Measurements from ENCODE around the gene CCDC192.

DNA sequence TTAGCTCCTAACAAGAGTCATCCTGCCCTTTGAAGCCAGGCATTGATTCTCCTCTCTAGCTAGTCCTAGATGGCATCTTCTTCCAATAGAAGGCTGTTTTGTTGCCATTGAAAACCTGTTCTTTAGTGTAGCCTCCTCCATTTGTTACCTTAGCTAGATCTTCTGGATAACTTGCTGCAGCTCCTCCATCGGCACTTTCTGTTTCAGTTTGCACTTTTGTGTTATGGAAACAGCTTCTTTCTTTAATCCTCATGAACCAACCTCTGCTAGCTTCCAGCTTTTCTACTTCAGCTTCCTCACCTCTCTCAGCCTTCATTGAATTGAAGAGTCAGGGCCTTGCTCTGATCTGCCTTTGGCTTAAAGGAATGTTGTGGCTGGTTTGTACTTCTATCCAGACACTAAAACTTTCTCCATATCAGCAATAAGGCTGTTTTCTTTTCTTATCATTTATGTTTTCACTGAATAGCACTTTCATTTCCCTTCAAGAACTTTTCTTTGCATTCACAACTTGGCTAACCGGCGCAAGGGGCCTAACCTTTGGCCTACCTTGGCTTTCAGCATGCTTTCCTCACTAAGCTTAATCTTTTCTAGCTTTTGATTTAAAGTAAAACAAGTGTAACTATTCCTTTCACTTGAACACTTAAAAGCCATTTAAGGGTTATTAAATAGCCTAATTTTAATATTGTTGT lies 213.8 kb downstream of the CCDC192 start:
- TF ChIP-seq, protein P1, sequence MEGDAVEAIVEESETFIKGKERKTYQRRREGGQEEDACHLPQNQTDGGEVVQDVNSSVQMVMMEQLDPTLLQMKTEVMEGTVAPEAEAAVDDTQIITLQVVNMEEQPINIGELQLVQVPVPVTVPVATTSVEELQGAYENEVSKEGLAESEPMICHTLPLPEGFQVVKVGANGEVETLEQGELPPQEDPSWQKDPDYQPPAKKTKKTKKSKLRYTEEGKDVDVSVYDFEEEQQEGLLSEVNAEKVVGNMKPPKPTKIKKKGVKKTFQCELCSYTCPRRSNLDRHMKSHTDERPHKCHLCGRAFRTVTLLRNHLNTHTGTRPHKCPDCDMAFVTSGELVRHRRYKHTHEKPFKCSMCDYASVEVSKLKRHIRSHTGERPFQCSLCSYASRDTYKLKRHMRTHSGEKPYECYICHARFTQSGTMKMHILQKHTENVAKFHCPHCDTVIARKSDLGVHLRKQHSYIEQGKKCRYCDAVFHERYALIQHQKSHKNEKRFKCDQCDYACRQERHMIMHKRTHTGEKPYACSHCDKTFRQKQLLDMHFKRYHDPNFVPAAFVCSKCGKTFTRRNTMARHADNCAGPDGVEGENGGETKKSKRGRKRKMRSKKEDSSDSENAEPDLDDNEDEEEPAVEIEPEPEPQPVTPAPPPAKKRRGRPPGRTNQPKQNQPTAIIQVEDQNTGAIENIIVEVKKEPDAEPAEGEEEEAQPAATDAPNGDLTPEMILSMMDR (IDR thresholded peaks at IDR 0.05), result no peak
- no peak for TF ChIP-seq POLR2A (IDR thresholded peaks at IDR 0.05)
